H9 (cell line): ENCODE data around the gene NDUFB8. TPM values are rescaled to one million over a fixed set of nuclear protein-coding genes. Genes with fewer than 3 reads are reported as not detected.

Experiments
- DNase-seq: peaks from one replicate; pipeline ENCODE4 v3.0.0-alpha.2; 2017
- H2AFZ ChIP-seq: one replicate; pipeline ENCODE4 v1.6.1; 2013; ENCODE audit warnings: mild to moderate bottlenecking, low read length, control low read depth, moderate library complexity
- H2AK5ac ChIP-seq: 2 replicates; pipeline ENCODE4 v1.6.1; 2013; ENCODE audit warnings: low read length, control low read depth, mixed read lengths; ENCODE audit not compliant: insufficient read length
- H2BK120ac ChIP-seq: one replicate; pipeline ENCODE4 v1.6.1; 2013; ENCODE audit warnings: low read depth, mild to moderate bottlenecking, low read length, control low read depth, inconsistent platforms; ENCODE audit not compliant: poor library complexity, severe bottlenecking
- H2BK12ac ChIP-seq: 2 replicates; pipeline ENCODE4 v1.6.1; 2013; ENCODE audit warnings: low read length, control low read depth, mixed read lengths, low read depth; ENCODE audit not compliant: insufficient read length
- H2BK15ac ChIP-seq: 2 replicates; pipeline ENCODE4 v1.6.1; 2013; ENCODE audit warnings: low read depth, low read length, control low read depth
- H2BK20ac ChIP-seq: one replicate; pipeline ENCODE4 v1.6.1; 2013; ENCODE audit warnings: low read depth, mild to moderate bottlenecking, low read length, control low read depth, inconsistent platforms; ENCODE audit not compliant: poor library complexity, severe bottlenecking
- H2BK5ac ChIP-seq: 2 replicates; pipeline ENCODE4 v1.6.1; 2013; ENCODE audit warnings: low read length, control low read depth, mixed read lengths; ENCODE audit not compliant: insufficient read length
- H3K14ac ChIP-seq: 2 replicates; pipeline ENCODE4 v1.6.1; 2013; ENCODE audit warnings: low read length, control low read depth; ENCODE audit not compliant: insufficient read depth
- H3K18ac ChIP-seq: 2 replicates; pipeline ENCODE4 v1.6.1; 2013; ENCODE audit warnings: low read depth, mild to moderate bottlenecking, mixed read lengths, low read length, control low read depth; ENCODE audit not compliant: insufficient read length
- H3K23ac ChIP-seq: 2 replicates; pipeline ENCODE4 v1.6.1; 2013; ENCODE audit warnings: low read length, control low read depth, mixed read lengths, low read depth; ENCODE audit not compliant: insufficient read length
- H3K23me2 ChIP-seq: 2 replicates; pipeline ENCODE4 v1.6.1; 2013; ENCODE audit warnings: low read depth, mild to moderate bottlenecking, mixed read lengths, low read length, control low read depth; ENCODE audit not compliant: insufficient read length, poor library complexity, severe bottlenecking
- H3K27ac ChIP-seq: 2 replicates; pipeline ENCODE4 v1.5.1; 2013; ENCODE audit warnings: low read length, control low read depth, mixed read lengths, low read depth; ENCODE audit not compliant: insufficient read length
- H3K27me3 ChIP-seq: 2 replicates; pipeline ENCODE4 v1.6.1; 2013; ENCODE audit warnings: low read length, control low read depth, inconsistent platforms; ENCODE audit not compliant: insufficient read depth
- H3K4ac ChIP-seq: 2 replicates; pipeline ENCODE4 v1.6.1; 2013; ENCODE audit warnings: low read depth, mild to moderate bottlenecking, control low read depth, inconsistent platforms, low read length, moderate library complexity
- H3K4me1 ChIP-seq: 2 replicates; pipeline ENCODE4 v1.6.1; 2013; ENCODE audit warnings: low read length, control low read depth, inconsistent platforms; ENCODE audit not compliant: insufficient read depth
- H3K4me2 ChIP-seq: 2 replicates; pipeline ENCODE4 v1.6.1; 2013; ENCODE audit warnings: low read length, control low read depth, mixed read lengths; ENCODE audit not compliant: insufficient read length, insufficient read depth
- H3K56ac ChIP-seq: 2 replicates; pipeline ENCODE4 v1.6.1; 2013; ENCODE audit warnings: low read depth, mild to moderate bottlenecking, mixed read lengths, low read length, control low read depth; ENCODE audit not compliant: insufficient read length
- H3K79me1 ChIP-seq: 2 replicates; pipeline ENCODE4 v1.6.1; 2013; ENCODE audit warnings: low read depth, mild to moderate bottlenecking, moderate library complexity, low read length, control low read depth, inconsistent platforms; ENCODE audit not compliant: insufficient read depth, poor library complexity, severe bottlenecking
- H3K79me2 ChIP-seq: 2 replicates; pipeline ENCODE4 v1.6.1; 2013; ENCODE audit warnings: low read length, control low read depth, inconsistent platforms; ENCODE audit not compliant: insufficient read depth
- H3K9ac ChIP-seq: 2 replicates; pipeline ENCODE4 v1.6.1; 2013; ENCODE audit warnings: low read length, control low read depth, mixed read lengths; ENCODE audit not compliant: insufficient read length; ENCODE audit errors: extremely low read depth
- H3K9me3 ChIP-seq: one replicate; pipeline ENCODE4 v1.6.1; 2013; ENCODE audit warnings: low read depth, low read length, inconsistent platforms; ENCODE audit not compliant: control insufficient read depth
- H3T11ph ChIP-seq: one replicate; pipeline ENCODE4 v1.6.1; 2013; ENCODE audit warnings: mild to moderate bottlenecking, low read length, control low read depth, inconsistent platforms
- H4K20me1 ChIP-seq: one replicate; pipeline ENCODE4 v1.6.1; 2013; ENCODE audit not compliant: control insufficient read depth, insufficient read length, insufficient read depth
- H4K5ac ChIP-seq: 2 replicates; pipeline ENCODE4 v1.6.1; 2013; ENCODE audit warnings: low read depth, mild to moderate bottlenecking, mixed read lengths, low read length, control low read depth; ENCODE audit not compliant: insufficient read length
- H4K8ac ChIP-seq: replicated peaks from 2 replicates; pipeline ENCODE4 v1.6.1; 2013; ENCODE audit warnings: low read length, control low read depth, mixed read lengths, low read depth; ENCODE audit not compliant: insufficient read length
- H4K91ac ChIP-seq: 2 replicates; pipeline ENCODE4 v1.6.1; 2013; ENCODE audit warnings: low read depth, mild to moderate bottlenecking, moderate library complexity, mixed read lengths, low read length, control low read depth; ENCODE audit not compliant: insufficient read length
- H3K27ac Mint-ChIP-seq, 3 experiments: 2 replicates in 2 of 3; 3 replicates in 1 of 3; pipeline ENCODE4 v1.8.0; 2020 to 2021; ENCODE audit warnings: mixed read lengths in 3 of 3, mild to moderate bottlenecking in 1 of 3, moderate library complexity in 1 of 3
- H3K27me3 Mint-ChIP-seq: 2 replicates; pipeline ENCODE4 v1.8.0; 2021; ENCODE audit warnings: low read depth, mild to moderate bottlenecking, moderate library complexity, mixed read lengths
- H3K36me3 Mint-ChIP-seq, 3 experiments: 2 replicates in 2 of 3; 3 replicates in 1 of 3; pipeline ENCODE4 v1.8.0; 2020 to 2021; ENCODE audit warnings: low read depth in 3 of 3, mixed read lengths in 3 of 3; ENCODE audit not compliant: insufficient read depth in 1 of 3
- H3K4me1 Mint-ChIP-seq, 2 experiments: 2 replicates each; pipeline ENCODE4 v1.8.0; 2020; ENCODE audit warnings: mixed read lengths in 2 of 2
- H3K4me3 Mint-ChIP-seq, 2 experiments: 2 replicates in 1 of 2; 3 replicates in 1 of 2; pipeline ENCODE4 v1.8.0; 2020 to 2021; ENCODE audit warnings: mild to moderate bottlenecking in 2 of 2, mixed read lengths in 2 of 2, moderate library complexity in 1 of 2
- H3K9me3 Mint-ChIP-seq, 2 experiments: 2 replicates in 1 of 2; 3 replicates in 1 of 2; pipeline ENCODE4 v1.8.0; 2020; ENCODE audit warnings: mild to moderate bottlenecking in 2 of 2, mixed read lengths in 2 of 2, moderate library complexity in 1 of 2
- CTCF ChIP-seq: fragments of 200-600 bp; sonication (generic); conservative IDR thresholded peaks from 3 replicates; pipeline ENCODE4 v1.8.0; 2021; ENCODE audit warnings: antibody characterized with exemption, mild to moderate bottlenecking
- WGBS: extraction: QIAGEN DNeasy Blood & Tissue Kit; methylation state at CpG from one replicate; pipeline ENCODE4 v1.1.7; 2013; ENCODE audit warnings: missing lambda C conversion rate, low lambda C conversion rate, mixed read lengths; ENCODE audit not compliant: insufficient read length; ENCODE audit errors: extremely low coverage; 5-methylcytosine and 5-hydroxymethylcytosine counted together
- total RNA-seq: library from RNA; stranded (reverse); gene quantifications from 2 replicates; pipeline ENCODE4 v1.2.1, GENCODE V29; 2021

Gene NDUFB8
- total RNA-seq, 1 experiment from 2014 or later, result 205 TPM

- no peaks in the 10 kb centered on the region for H3K36me3 Mint-ChIP-seq
- H2AFZ ChIP-seq, result no peak overlapping the region
- H3K23ac ChIP-seq, result no peak overlapping the region
- H3K14ac ChIP-seq, result no peak overlapping the region
- no peak overlapping the region for H2BK5ac ChIP-seq
- no peak overlapping the region for H3K27ac ChIP-seq
- no peak overlapping the region for H3K4ac ChIP-seq
- peaks cover 34% of the 10 kb centered on the region for H3K27me3 Mint-ChIP-seq
- no peaks in the 10 kb centered on the region for H3K9me3 Mint-ChIP-seq
- no peaks in the 10 kb centered on the region for H3K4me1 Mint-ChIP-seq
- no peaks in the 10 kb centered on the region for H3K79me1 ChIP-seq
- no peak overlapping the region for H2BK20ac ChIP-seq
- no peaks in the 10 kb centered on the region for H4K20me1 ChIP-seq
- no peak overlapping the region for H3K4me2 ChIP-seq
- H3K56ac ChIP-seq, result no peak overlapping the region
- H3K9ac ChIP-seq, result no peak overlapping the region
- H3K4me3 Mint-ChIP-seq, result no peak overlapping the region
- H3K79me2 ChIP-seq, result no peaks in the 10 kb centered on the region
- no peak overlapping the region for H3K18ac ChIP-seq
- H3K23me2 ChIP-seq, result no peaks in the 10 kb centered on the region
- WGBS, result no CpG with 5 or more reads among the region's 24 CpGs
- no peak overlapping the region for H2BK120ac ChIP-seq
- DNase-seq, result peak; percentile 19
- H3K27ac Mint-ChIP-seq, result no peak overlapping the region
- H2BK15ac ChIP-seq, result no peak overlapping the region
- no peak overlapping the region for H2AK5ac ChIP-seq
- H2BK12ac ChIP-seq, result no peak overlapping the region
- no peak overlapping the region for H4K8ac ChIP-seq
- H3K27me3 ChIP-seq, result no peaks in the 10 kb centered on the region
- H3K4me1 ChIP-seq, result no peaks in the 10 kb centered on the region; the same call in 1 of the 2 replicates
- no peak overlapping the region for H4K91ac ChIP-seq
- H4K5ac ChIP-seq, result no peak overlapping the region
- no peak for TF ChIP-seq CTCF
- no peak overlapping the region for H3T11ph ChIP-seq
- no peaks in the 10 kb centered on the region for H3K9me3 ChIP-seq
Observed at GRCh38 chr10:100571084-100571856, 41.6 kb upstream of the NDUFB8 start.
